Measurements from ENCODE around the gene DLG2.
"Not testable (repeated sequence)": the region's sequence is repeated elsewhere in the genome, so short reads cannot be mapped to it uniquely, and the experiment has no call there.

Gene DLG2

GRCh38 chr11:85115798-85116197 is 511.3 kb downstream of the DLG2 start:
- ChIA-PET POLR2A (no interaction called here), CTCF (no interaction called here)
- no peak for DNase-seq (ENCODE audit: low read depth, low spot score)
- H3K4me3 ChIP-seq (ENCODE audit: low read depth, low read length) = no peak overlapping the region
- no peak for TF ChIP-seq CTCF (IDR thresholded peaks at IDR 0.05; ENCODE audit: insufficient read depth, low read length, missing control alignments)

- TF ChIP-seq CTCF (IDR thresholded peaks at IDR 0.05; ENCODE audit: insufficient read depth, low read length, missing control alignments) = no peak
- ChIA-PET POLR2A (no interaction called here), CTCF (no interaction called here)
- no peak overlapping the region for H3K4me3 ChIP-seq (ENCODE audit: low read depth, low read length)
- no peak for DNase-seq (ENCODE audit: low read depth, low spot score)
Measured at GRCh38 chr11:85114786-85115185, 512.4 kb downstream of the DLG2 start.

GRCh38 chr11:85110246-85110645 is 516.9 kb downstream of the DLG2 start:
- CTCF ChIA-PET; DNase-seq (ENCODE audit: low read depth, low spot score); H3K4me3 ChIP-seq (ENCODE audit: low read depth, low read length); POLR2A ChIA-PET: not testable (repeated sequence)

- no peak for DNase-seq (ENCODE audit: low read depth, low spot score)
- no peak overlapping the region for H3K4me3 ChIP-seq (ENCODE audit: low read depth, low read length)
- POLR2A ChIA-PET = no interaction called here
- TF ChIP-seq CTCF (IDR thresholded peaks at IDR 0.05; ENCODE audit: insufficient read depth, low read length, missing control alignments) = no peak
- CTCF ChIA-PET = no interaction called here
Measured at GRCh38 chr11:85109141-85109540, 518.0 kb downstream of the DLG2 start.

- TF ChIP-seq CTCF (IDR thresholded peaks at IDR 0.05; ENCODE audit: insufficient read depth, low read length, missing control alignments) = no peak
- CTCF ChIA-PET = no interaction called here
- no peak for DNase-seq (ENCODE audit: low read depth, low spot score)
- POLR2A ChIA-PET = no interaction called here
- no peak overlapping the region for H3K4me3 ChIP-seq (ENCODE audit: low read depth, low read length)
Measured at GRCh38 chr11:85105868-85106267, 521.3 kb downstream of the DLG2 start.

- CTCF ChIA-PET = interaction anchor here (1.5 kb wide), 1 partner anchor 11 kb away, joined by 7 read pairs; no protein-coding TSS in a partner anchor
- DNase-seq (ENCODE audit: low read depth, low spot score) = no peak
- POLR2A ChIA-PET = no interaction called here
Measured at GRCh38 chr11:85099522-85099921, 527.6 kb downstream of the DLG2 start.

More at GRCh38 chr11:85099522-85099921, 527.6 kb downstream of the DLG2 start:
- no peak for TF ChIP-seq CTCF (IDR thresholded peaks at IDR 0.05; ENCODE audit: insufficient read depth, low read length, missing control alignments)
- H3K4me3 ChIP-seq (ENCODE audit: low read depth, low read length) = no peak overlapping the region
